Amygdala (tissue), 56 donors: Measurements from ENCODE around the gene VMAC.
A peak's percentile ranks its signal among the peaks of the same experiment; 100 is the strongest.
"Not testable (repeated sequence)": the region's sequence is repeated elsewhere in the genome, so short reads cannot be mapped to it uniquely, and the experiment has no call there.

ENCODE experiments used
- DNase-seq, 56 donors: peaks; one replicate each; lab custom pipeline; 2025; lab: John Stamatoyannopoulos, UW

The VMAC gene

GRCh38 chr19:5904352-5905113 is at the start of gene VMAC:
Gene VMAC (plus strand): TSS chr19:5904872. CDS start chr19:5904891, 19 bp downstream.
- DNase-seq = peak; percentile 96 to 100 (median 99)

- not testable (repeated sequence) for DNase-seq
Measured at GRCh38 chr19:5855151-5855550, 49.5 kb upstream of the VMAC start.

GRCh38 chr19:5857203-5858081 is 47.2 kb upstream of the VMAC start:
- no peak for DNase-seq

- DNase-seq = no peak
Measured at GRCh38 chr19:5863030-5863665, 41.5 kb upstream of the VMAC start.

GRCh38 chr19:5864013-5864720 is 40.5 kb upstream of the VMAC start:
- DNase-seq = peak in 2 of 56 donors; percentile 5 to 10

- DNase-seq = no peak
Measured at GRCh38 chr19:5864725-5865486, 39.8 kb upstream of the VMAC start.

- DNase-seq = no peak
Measured at GRCh38 chr19:5865772-5866171, 38.9 kb upstream of the VMAC start.

GRCh38 chr19:5867201-5868136 is 37.2 kb upstream of the VMAC start:
- no peak for DNase-seq

- DNase-seq = no peak
Measured at GRCh38 chr19:5870986-5871394, 33.7 kb upstream of the VMAC start.

- DNase-seq = no peak
Measured at GRCh38 chr19:5873617-5874199, 31.0 kb upstream of the VMAC start.

- not testable (repeated sequence) for DNase-seq
Measured at GRCh38 chr19:5874496-5874895, 30.2 kb upstream of the VMAC start.

GRCh38 chr19:5877427-5877826 is 27.2 kb upstream of the VMAC start:
- DNase-seq = no peak

GRCh38 chr19:5877882-5878281 is 26.8 kb upstream of the VMAC start:
- DNase-seq = no peak

- no peak for DNase-seq
Measured at GRCh38 chr19:5880196-5880595, 24.5 kb upstream of the VMAC start.

- DNase-seq = peak in 7 of 56 donors; percentile 8 to 26 (median 12)
Measured at GRCh38 chr19:5880604-5881078, 24.0 kb upstream of the VMAC start.

- no peak for DNase-seq
Measured at GRCh38 chr19:5881543-5882299, 23.0 kb upstream of the VMAC start.

GRCh38 chr19:5882421-5882968 is 22.2 kb upstream of the VMAC start:
- no peak for DNase-seq
